ENCODE measurements around the gene OR51A7. TPM values are rescaled to one million over a fixed set of nuclear protein-coding genes. Genes with fewer than 3 reads are reported as not detected.
"Not testable (repeated sequence)": the region's sequence is repeated elsewhere in the genome, so short reads cannot be mapped to it uniquely, and the experiment has no call there.

OR51A7 gene
- total and polyA plus RNA-seq, 2 experiments from 2014 or later, result not detected

DNA sequence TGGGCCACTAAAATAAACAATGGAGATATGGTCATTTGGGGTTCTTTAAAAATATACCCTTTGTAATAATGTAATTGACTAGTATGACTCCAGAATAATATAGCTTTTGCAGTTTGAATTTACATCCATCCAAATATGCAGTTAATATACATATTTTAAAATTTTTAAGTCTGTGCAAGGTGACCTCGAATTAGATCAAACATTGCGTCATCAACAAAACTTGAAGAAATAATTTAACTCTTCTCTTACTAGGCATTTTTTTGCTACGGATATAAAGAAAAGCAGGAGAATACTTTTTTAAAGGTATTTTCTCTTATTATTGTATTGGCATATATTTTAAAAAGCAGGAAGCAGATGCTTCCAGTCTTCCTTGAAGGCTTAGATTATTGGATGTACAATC lies 33.2 kb downstream of the OR51A7 start:
- no peak overlapping the region for H3K4me2 ChIP-seq
- no peak overlapping the region for H2AFZ ChIP-seq
- TF ChIP-seq EZH2phosphoT487 (IDR thresholded peaks at IDR 0.05; ENCODE audit: low read depth, severe bottlenecking, unreplicated experiment) (no peak), EZH2 (IDR thresholded peaks at IDR 0.05; ENCODE audit: borderline replicate concordance) (no peak)
- TF ChIP-seq, protein P1, sequence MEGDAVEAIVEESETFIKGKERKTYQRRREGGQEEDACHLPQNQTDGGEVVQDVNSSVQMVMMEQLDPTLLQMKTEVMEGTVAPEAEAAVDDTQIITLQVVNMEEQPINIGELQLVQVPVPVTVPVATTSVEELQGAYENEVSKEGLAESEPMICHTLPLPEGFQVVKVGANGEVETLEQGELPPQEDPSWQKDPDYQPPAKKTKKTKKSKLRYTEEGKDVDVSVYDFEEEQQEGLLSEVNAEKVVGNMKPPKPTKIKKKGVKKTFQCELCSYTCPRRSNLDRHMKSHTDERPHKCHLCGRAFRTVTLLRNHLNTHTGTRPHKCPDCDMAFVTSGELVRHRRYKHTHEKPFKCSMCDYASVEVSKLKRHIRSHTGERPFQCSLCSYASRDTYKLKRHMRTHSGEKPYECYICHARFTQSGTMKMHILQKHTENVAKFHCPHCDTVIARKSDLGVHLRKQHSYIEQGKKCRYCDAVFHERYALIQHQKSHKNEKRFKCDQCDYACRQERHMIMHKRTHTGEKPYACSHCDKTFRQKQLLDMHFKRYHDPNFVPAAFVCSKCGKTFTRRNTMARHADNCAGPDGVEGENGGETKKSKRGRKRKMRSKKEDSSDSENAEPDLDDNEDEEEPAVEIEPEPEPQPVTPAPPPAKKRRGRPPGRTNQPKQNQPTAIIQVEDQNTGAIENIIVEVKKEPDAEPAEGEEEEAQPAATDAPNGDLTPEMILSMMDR (IDR thresholded peaks at IDR 0.05; ENCODE audit: poor library complexity), result no peak
- H3K36me3 ChIP-seq (replicated peaks; ENCODE audit: insufficient read depth, low read depth), result no peaks in the 10 kb centered on the region
- H3K27me3 ChIP-seq, result no peaks in the 10 kb centered on the region
- no peaks in the 10 kb centered on the region for H3K4me1 ChIP-seq (ENCODE audit: insufficient read depth)
- no peaks in the 10 kb centered on the region for H3K9me2 ChIP-seq (replicated peaks; ENCODE audit: insufficient read depth)
- DNase-seq (ENCODE audit: low spot score), result no peak
- no peaks in the 10 kb centered on the region for H3K79me2 ChIP-seq
- H3K27ac ChIP-seq, result no peak overlapping the region
- no peaks in the 10 kb centered on the region for H4K20me1 ChIP-seq (ENCODE audit: insufficient read depth, poor library complexity, severe bottlenecking)
- H3K9me3 ChIP-seq (ENCODE audit: low read depth), result no peaks in the 10 kb centered on the region
- whole genome bisulfite sequencing (ENCODE audit: low lambda C conversion rate, missing lambda C conversion rate), result 84% methylated on average over 3 of the region's 3 CpGs
- H3K4me3 ChIP-seq, result no peak overlapping the region

DNA sequence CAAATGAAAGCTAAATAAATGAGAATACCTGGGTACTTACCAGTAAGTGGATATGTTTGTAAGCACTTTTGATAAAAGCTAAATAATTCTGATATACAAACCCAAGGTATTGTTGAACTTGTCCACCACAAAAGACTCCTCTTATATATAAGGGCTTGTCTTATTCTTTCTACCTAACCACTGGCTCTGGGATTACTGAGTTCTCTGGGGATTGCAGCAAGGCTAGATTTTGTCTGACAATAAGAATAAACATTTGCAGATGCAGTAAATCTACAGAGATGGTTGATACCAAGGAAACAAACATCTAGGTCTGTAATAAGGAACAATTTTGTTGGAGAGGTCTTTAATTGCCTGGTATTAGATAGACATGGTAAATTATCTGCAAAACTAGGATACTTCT lies 43.9 kb downstream of the OR51A7 start, which contains the start of gene OR51A4:
TSS of gene OR51A4 (minus strand) at position 101 of the 400 bp plus-strand sequence. CDS start 505 bp downstream, outside the sequence.
- Histone ChIP-seq H3K4me2 (no peak within 1 kb of the TSS), H3K36me3 (replicated peaks; ENCODE audit: insufficient read depth, low read depth) (no peaks in the 10 kb centered on the region), H3K79me2 (no peaks in the 10 kb centered on the region), H3K4me1 (ENCODE audit: insufficient read depth) (no peaks in the 10 kb centered on the region), H2AFZ (no peak within 1 kb of the TSS), H3K9me3 (ENCODE audit: low read depth) (no peaks in the 10 kb centered on the region), H3K4me3 (no peak within 1 kb of the TSS), H3K27ac (no peak within 1 kb of the TSS), H3K27me3 (no peaks in the 10 kb centered on the region), H4K20me1 (ENCODE audit: insufficient read depth, poor library complexity, severe bottlenecking) (no peaks in the 10 kb centered on the region), H3K9me2 (replicated peaks; ENCODE audit: insufficient read depth) (no peaks in the 10 kb centered on the region)
- no peak for DNase-seq (ENCODE audit: low spot score)
- TF ChIP-seq, protein P1 (IDR thresholded peaks at IDR 0.05; ENCODE audit: poor library complexity), result no peak
- TF ChIP-seq EZH2phosphoT487 (IDR thresholded peaks at IDR 0.05; ENCODE audit: low read depth, severe bottlenecking, unreplicated experiment), result no peak
- no peak for TF ChIP-seq EZH2 (IDR thresholded peaks at IDR 0.05; ENCODE audit: borderline replicate concordance)

DNA sequence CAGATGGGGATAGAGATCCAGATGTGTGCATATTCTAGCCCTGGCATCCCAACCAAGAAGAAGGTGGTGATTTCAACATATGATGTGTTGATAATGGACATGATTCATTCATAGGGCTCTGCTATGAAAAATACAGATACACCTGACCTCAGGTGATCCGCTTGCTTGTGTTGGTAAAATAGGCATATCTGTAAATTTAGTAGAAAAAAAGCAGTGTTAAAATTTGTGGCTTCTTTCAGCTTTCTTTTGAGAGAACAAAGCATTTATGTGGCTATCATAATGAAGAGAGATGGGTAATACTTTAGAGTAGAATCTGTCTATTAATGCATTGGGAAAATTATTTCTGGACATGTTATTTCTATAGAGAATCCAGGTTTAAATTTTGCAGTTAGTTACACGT lies 52.0 kb downstream of the OR51A7 start, which contains the start of gene OR51A2:
TSS of gene OR51A2 (minus strand) at position 101 of the 400 bp plus-strand sequence. CDS start at position 101, 0 bp downstream.
- H3K4me1 ChIP-seq (ENCODE audit: insufficient read depth); H3K4me3 ChIP-seq; H4K20me1 ChIP-seq (ENCODE audit: insufficient read depth, poor library complexity, severe bottlenecking); H3K9me3 ChIP-seq (ENCODE audit: low read depth); H3K9me2 ChIP-seq (replicated peaks; ENCODE audit: insufficient read depth); H3K27me3 ChIP-seq; H2AFZ ChIP-seq; H3K27ac ChIP-seq; H3K36me3 ChIP-seq (replicated peaks; ENCODE audit: insufficient read depth, low read depth); H3K79me2 ChIP-seq; DNase-seq (ENCODE audit: low spot score); H3K4me2 ChIP-seq: not testable (repeated sequence)
- WGBS (ENCODE audit: low lambda C conversion rate, missing lambda C conversion rate), result 76% methylated on average over 2 of the region's 2 CpGs

DNA sequence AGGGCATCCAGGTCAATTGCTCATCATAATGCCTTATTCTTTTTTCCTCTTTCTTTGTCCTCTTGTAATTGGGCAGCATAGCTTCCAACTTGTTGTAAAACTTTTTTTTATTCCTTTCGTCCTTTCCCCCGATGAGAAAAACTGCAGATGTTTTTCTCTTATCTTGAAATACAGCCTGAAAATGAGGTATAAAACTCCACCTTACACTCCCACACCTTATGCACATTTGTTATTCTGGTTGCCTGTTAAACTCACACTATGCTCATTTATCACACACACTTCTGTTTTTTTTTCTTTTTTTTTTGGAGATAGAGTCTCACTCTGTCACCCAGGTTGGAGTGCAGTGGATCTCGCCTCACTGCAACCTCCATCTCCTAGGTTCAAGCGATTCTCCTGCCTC lies 53.8 kb downstream of the OR51A7 start:
- no peak overlapping the region for H3K4me2 ChIP-seq
- 91% methylated on average over 4 of the region's 4 CpGs for WGBS (ENCODE audit: low lambda C conversion rate, missing lambda C conversion rate)
- H3K27me3 ChIP-seq, result no peaks in the 10 kb centered on the region

More for the DNA sequence above, 53.8 kb downstream of the OR51A7 start:
- Histone ChIP-seq H2AFZ (no peak overlapping the region), H3K27ac (no peak overlapping the region), H3K4me1 (ENCODE audit: insufficient read depth) (no peaks in the 10 kb centered on the region), H3K4me3 (no peak overlapping the region), H3K79me2 (no peaks in the 10 kb centered on the region), H3K9me2 (replicated peaks; ENCODE audit: insufficient read depth) (no peaks in the 10 kb centered on the region), H4K20me1 (ENCODE audit: insufficient read depth, poor library complexity, severe bottlenecking) (no peaks in the 10 kb centered on the region), H3K36me3 (replicated peaks; ENCODE audit: insufficient read depth, low read depth) (no peaks in the 10 kb centered on the region), H3K9me3 (ENCODE audit: low read depth) (no peaks in the 10 kb centered on the region)
- no peak for DNase-seq (ENCODE audit: low spot score)
- TF ChIP-seq, protein P1 (IDR thresholded peaks at IDR 0.05; ENCODE audit: poor library complexity), result no peak
- no peak for TF ChIP-seq EZH2phosphoT487 (IDR thresholded peaks at IDR 0.05; ENCODE audit: low read depth, severe bottlenecking, unreplicated experiment)
- TF ChIP-seq EZH2 (IDR thresholded peaks at IDR 0.05; ENCODE audit: borderline replicate concordance), result no peak

Other genes with a start within 250 kb of the OR51A7 start
- 0.28 and 0.30 TPM in 2 replicates for gene OR51E2, start 205.9 kb upstream of the OR51A7 start, total RNA-seq
- 0.43 and 0.57 TPM in 2 replicates for gene OR51E2, start 205.9 kb upstream of the OR51A7 start, polyA plus RNA-seq
- gene MMP26, start 199.0 kb upstream of the OR51A7 start, total RNA-seq, result not detected in 2 replicates
- not detected in 2 replicates for gene MMP26, start 199.0 kb upstream of the OR51A7 start, polyA plus RNA-seq
- gene OR51F1, start 133.8 kb upstream of the OR51A7 start, total RNA-seq, result not detected in 2 replicates
- gene OR51F1, start 133.8 kb upstream of the OR51A7 start, polyA plus RNA-seq, result not detected in 2 replicates
- gene OR52R1, start 99.4 kb upstream of the OR51A7 start, total RNA-seq, result not detected in 2 replicates
- not detected in 2 replicates for gene OR52R1, start 99.4 kb upstream of the OR51A7 start, polyA plus RNA-seq
- not detected in 2 replicates for gene OR51F2, start 82.5 kb upstream of the OR51A7 start, total RNA-seq
- not detected in 2 replicates for gene OR51F2, start 82.5 kb upstream of the OR51A7 start, polyA plus RNA-seq
- not detected in 2 replicates for gene OR51S1, start 54.6 kb upstream of the OR51A7 start, total RNA-seq
- gene OR51S1, start 54.6 kb upstream of the OR51A7 start, polyA plus RNA-seq, result not detected in 2 replicates
- not detected in 2 replicates for gene OR51T1, start 21.9 kb upstream of the OR51A7 start, total RNA-seq
- gene OR51T1, start 21.9 kb upstream of the OR51A7 start, polyA plus RNA-seq, result not detected in 2 replicates
- not detected in 2 replicates for gene OR51G2, start 15.6 kb downstream of the OR51A7 start, total RNA-seq
- gene OR51G2, start 15.6 kb downstream of the OR51A7 start, polyA plus RNA-seq, result not detected in 2 replicates
- gene OR51G1, start 20.6 kb downstream of the OR51A7 start, total RNA-seq, result not detected in 2 replicates
- not detected in 2 replicates for gene OR51G1, start 20.6 kb downstream of the OR51A7 start, polyA plus RNA-seq
- gene OR51A4, start 43.8 kb downstream of the OR51A7 start, total RNA-seq, result not detected in 2 replicates
- not detected in 2 replicates for gene OR51A4, start 43.8 kb downstream of the OR51A7 start, polyA plus RNA-seq
- gene OR51A2, start 51.9 kb downstream of the OR51A7 start, total RNA-seq, result not detected in 2 replicates
- not detected in 2 replicates for gene OR51A2, start 51.9 kb downstream of the OR51A7 start, polyA plus RNA-seq
- not detected in 2 replicates for gene OR51L1, start 91.1 kb downstream of the OR51A7 start, total RNA-seq
- gene OR51L1, start 91.1 kb downstream of the OR51A7 start, polyA plus RNA-seq, result not detected in 2 replicates
- not detected in 2 replicates for gene OR52J3, start 142.7 kb downstream of the OR51A7 start, total RNA-seq
- not detected in 2 replicates for gene OR52J3, start 142.7 kb downstream of the OR51A7 start, polyA plus RNA-seq
- gene OR52E2, start 155.8 kb downstream of the OR51A7 start, total RNA-seq, result not detected in 2 replicates
- not detected in 2 replicates for gene OR52E2, start 155.8 kb downstream of the OR51A7 start, polyA plus RNA-seq
- not detected in 2 replicates for gene OR52E1, start 165.8 kb downstream of the OR51A7 start, total RNA-seq
- not detected in 2 replicates for gene OR52E1, start 165.8 kb downstream of the OR51A7 start, polyA plus RNA-seq
- not detected in 2 replicates for gene OR52A5, start 234.6 kb downstream of the OR51A7 start, total RNA-seq
- gene OR52A5, start 234.6 kb downstream of the OR51A7 start, polyA plus RNA-seq, result not detected in 2 replicates

Measured in hepatocyte (in vitro differentiated cells).